Activated CD4-positive, alpha-beta T cell treated with anti-CD3 and anti-CD28 coated beads, Interleukin-10, Interleukin-2, amounts not matched to agents 100 ng/mL and 50 ng/mL, durations not matched to agents 16 hours and 8 hours (primary cell): ENCODE data around the gene DMRTC2.
"Not testable (repeated sequence)": the region's sequence is repeated elsewhere in the genome, so short reads cannot be mapped to it uniquely, and the experiment has no call there.

Source experiments
- DNase-seq: peaks from one replicate; pipeline ENCODE4 v3.0.0-alpha.2; 2020

Gene DMRTC2

GRCh38 chr19:41872775-41873647 is 28.2 kb downstream of the DMRTC2 start:
- DNase-seq: peak; percentile 75

GRCh38 chr19:41875973-41876372 is 31.1 kb downstream of the DMRTC2 start:
- DNase-seq: not testable (repeated sequence)

GRCh38 chr19:41876847-41877832 is 32.3 kb downstream of the DMRTC2 start, which contains the start of gene CD79A:
TSS of gene CD79A (plus strand) at chr19:41877279. CDS start at chr19:41877305, 26 bp downstream.
- DNase-seq: no peak

GRCh38 chr19:41877916-41878905 is 33.4 kb downstream of the DMRTC2 start:
- no peak for DNase-seq

- DNase-seq: no peak
Measured at GRCh38 chr19:41879080-41879479, 34.2 kb downstream of the DMRTC2 start.

GRCh38 chr19:41879670-41880328 is 35.0 kb downstream of the DMRTC2 start:
- DNase-seq: no peak

- no peak for DNase-seq
Measured at GRCh38 chr19:41880329-41880708, 35.5 kb downstream of the DMRTC2 start.

- DNase-seq: peak; percentile 68
Measured at GRCh38 chr19:41882568-41883462, 38.0 kb downstream of the DMRTC2 start, which contains the start of gene ARHGEF1. TSS of gene ARHGEF1 (plus strand) at chr19:41883184. CDS start at chr19:41888083, 4,899 bp downstream.

GRCh38 chr19:41883463-41883820 is 38.6 kb downstream of the DMRTC2 start:
- no peak for DNase-seq

- DNase-seq: peak; percentile 96
Measured at GRCh38 chr19:41883821-41884733, 39.2 kb downstream of the DMRTC2 start.

GRCh38 chr19:41886761-41887710 is 42.2 kb downstream of the DMRTC2 start:
- peak; percentile 78 for DNase-seq

GRCh38 chr19:41887711-41888382 is 43.0 kb downstream of the DMRTC2 start:
- DNase-seq: peak; percentile 85

GRCh38 chr19:41888926-41889325 is 44.1 kb downstream of the DMRTC2 start:
- DNase-seq: no peak

GRCh38 chr19:41889896-41890295 is 45.1 kb downstream of the DMRTC2 start:
- DNase-seq: no peak

GRCh38 chr19:41890936-41891335 is 46.1 kb downstream of the DMRTC2 start:
- no peak for DNase-seq

- DNase-seq: no peak
Measured at GRCh38 chr19:41892173-41892902, 47.5 kb downstream of the DMRTC2 start.

- DNase-seq: peak; percentile 45
Measured at GRCh38 chr19:41893899-41894298, 49.1 kb downstream of the DMRTC2 start.
